A673 (cell line): ENCODE results near the gene GOLGA8B. TPM values are rescaled to one million over a fixed set of nuclear protein-coding genes. Genes with fewer than 3 reads are reported as not detected.

Source experiments
- BruUV-seq: library from RNA; stranded (reverse); fragments of 400-500 nt; replicated peaks from 2 replicates; lab custom pipeline; 2021; lab: Mats Ljungman, UMichigan
- CTCF ChIA-PET: fragments of 300-600 bp; sonication (Branson Sonifier 250); formaldehyde crosslinking; loops from one replicate; lab custom pipeline; 2022; ENCODE audit warnings: antibody characterized with exemption; lab: Charles Lee
- POLR2A ChIA-PET: fragments of 300-600 bp; sonication (Branson Sonifier 250); formaldehyde crosslinking; loops from one replicate; lab custom pipeline; 2022; ENCODE audit warnings: antibody characterized with exemption; ENCODE audit not compliant: low non-redundant PET; lab: Charles Lee
- DNase-seq: peaks from one replicate; pipeline ENCODE4 v3.0.0-alpha.2; 2015; ENCODE audit warnings: low spot score
- H3K27ac ChIP-seq: fragments of 200-600 bp; sonication (generic); 2 replicates; pipeline ENCODE4 v1.5.1; 2016; ENCODE audit warnings: mixed run types, low read depth, mild to moderate bottlenecking, mixed read lengths, antibody characterized with exemption, low read length; ENCODE audit not compliant: poor library complexity, severe bottlenecking
- H3K27me3 ChIP-seq: fragments of 200-600 bp; sonication (generic); replicated peaks from 2 replicates; pipeline ENCODE4 v1.6.1; 2017; ENCODE audit warnings: mixed run types, low read depth, mild to moderate bottlenecking, mixed read lengths, antibody characterized with exemption, low read length; ENCODE audit not compliant: insufficient read depth, poor library complexity
- H3K36me3 ChIP-seq: fragments of 200-600 bp; sonication (generic); 2 replicates; pipeline ENCODE4 v1.6.1; 2016; ENCODE audit warnings: mixed run types, mild to moderate bottlenecking, mixed read lengths, antibody characterized with exemption, low read length; ENCODE audit not compliant: insufficient read depth, poor library complexity, severe bottlenecking
- H3K4me1 ChIP-seq: fragments of 200-600 bp; sonication (generic); 2 replicates; pipeline ENCODE4 v1.6.1; 2017; ENCODE audit warnings: mixed run types, mild to moderate bottlenecking, mixed read lengths, antibody characterized with exemption, low read length; ENCODE audit not compliant: insufficient read depth, poor library complexity, severe bottlenecking
- H3K4me3 ChIP-seq: fragments of 200-600 bp; sonication (generic); 2 replicates; pipeline ENCODE4 v1.5.1; 2016; ENCODE audit warnings: low read depth, mixed run types, mild to moderate bottlenecking, mixed read lengths, low read length; ENCODE audit not compliant: poor library complexity, severe bottlenecking
- H3K9me3 ChIP-seq: fragments of 200-600 bp; sonication (generic); 2 replicates; pipeline ENCODE4 v1.6.1; 2016; ENCODE audit warnings: mixed run types, low read depth, mild to moderate bottlenecking, mixed read lengths, antibody characterized with exemption, low read length; ENCODE audit not compliant: poor library complexity, severe bottlenecking
- EZH2 ChIP-seq: fragments of 200-600 bp; sonication (generic); IDR thresholded peaks from 2 replicates; pipeline ENCODE4 v1.6.1; 2017; ENCODE audit warnings: borderline replicate concordance, low read depth, mild to moderate bottlenecking, mixed read lengths, antibody characterized with exemption, low read length; ENCODE audit not compliant: poor library complexity, severe bottlenecking
- intact Hi-C: fragments of 100-400 bp; cut with micrococcal nuclease; formaldehyde crosslinking; loops from one replicate; pipeline ENCODE4 v1.10.0; 2022; ENCODE audit not compliant: unreplicated experiment
- total RNA-seq: library from RNA; stranded (reverse); gene quantifications from 2 replicates; pipeline ENCODE4 v1.2.3, GENCODE V29; 2021
- TF ChIP-seq, protein P1 (sequence below): fragments of 300-800, 200-600 bp; sonication (generic); conservative IDR thresholded peaks from 2 replicates; pipeline ENCODE4 v1.5.1; 2017; ENCODE audit warnings: low read depth, mild to moderate bottlenecking, antibody characterized with exemption, low read length, moderate library complexity, mixed read lengths

The GOLGA8B gene
- total RNA-seq, 1 experiment from 2014 or later, result 36.0 TPM

DNA sequence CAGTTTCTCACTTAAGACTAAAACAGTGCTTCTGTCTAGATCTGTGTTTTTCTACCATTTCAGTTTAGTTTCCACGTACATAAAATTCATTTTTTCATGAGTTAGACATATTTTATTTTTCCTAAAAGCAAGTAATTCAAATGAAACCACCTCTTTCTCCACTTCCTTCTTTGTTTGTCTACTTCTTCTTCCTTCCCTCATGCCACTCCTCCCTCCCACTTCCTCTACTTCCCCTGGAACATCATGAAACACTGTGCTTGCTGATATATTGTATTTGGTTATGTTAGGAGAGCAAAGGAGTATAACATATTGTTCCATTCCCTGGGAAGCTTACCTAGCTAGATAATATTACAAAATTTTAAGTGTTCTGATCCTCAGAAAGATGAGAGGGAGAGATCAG lies 36.7 kb upstream of the GOLGA8B start:
- TF ChIP-seq EZH2, result no peak
- TF ChIP-seq, protein P1, sequence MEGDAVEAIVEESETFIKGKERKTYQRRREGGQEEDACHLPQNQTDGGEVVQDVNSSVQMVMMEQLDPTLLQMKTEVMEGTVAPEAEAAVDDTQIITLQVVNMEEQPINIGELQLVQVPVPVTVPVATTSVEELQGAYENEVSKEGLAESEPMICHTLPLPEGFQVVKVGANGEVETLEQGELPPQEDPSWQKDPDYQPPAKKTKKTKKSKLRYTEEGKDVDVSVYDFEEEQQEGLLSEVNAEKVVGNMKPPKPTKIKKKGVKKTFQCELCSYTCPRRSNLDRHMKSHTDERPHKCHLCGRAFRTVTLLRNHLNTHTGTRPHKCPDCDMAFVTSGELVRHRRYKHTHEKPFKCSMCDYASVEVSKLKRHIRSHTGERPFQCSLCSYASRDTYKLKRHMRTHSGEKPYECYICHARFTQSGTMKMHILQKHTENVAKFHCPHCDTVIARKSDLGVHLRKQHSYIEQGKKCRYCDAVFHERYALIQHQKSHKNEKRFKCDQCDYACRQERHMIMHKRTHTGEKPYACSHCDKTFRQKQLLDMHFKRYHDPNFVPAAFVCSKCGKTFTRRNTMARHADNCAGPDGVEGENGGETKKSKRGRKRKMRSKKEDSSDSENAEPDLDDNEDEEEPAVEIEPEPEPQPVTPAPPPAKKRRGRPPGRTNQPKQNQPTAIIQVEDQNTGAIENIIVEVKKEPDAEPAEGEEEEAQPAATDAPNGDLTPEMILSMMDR, result no peak
- no peak for DNase-seq
- Histone ChIP-seq H3K4me3 (no peak overlapping the region), H3K9me3 (no peaks in the 10 kb centered on the region), H3K27me3 (no peaks in the 10 kb centered on the region), H3K27ac (no peak overlapping the region), H3K36me3 (no peaks in the 10 kb centered on the region), H3K4me1 (peaks cover 20% of the 10 kb centered on the region)
- ChIA-PET CTCF (interaction anchor here (2.2 kb wide), 1 partner anchor 88 kb away, joined by 10 read pairs; no protein-coding TSS in a partner anchor), POLR2A (no interaction called here)
- no TSS peak for BruUV-seq
- intact Hi-C loops, result no loop called here

DNA sequence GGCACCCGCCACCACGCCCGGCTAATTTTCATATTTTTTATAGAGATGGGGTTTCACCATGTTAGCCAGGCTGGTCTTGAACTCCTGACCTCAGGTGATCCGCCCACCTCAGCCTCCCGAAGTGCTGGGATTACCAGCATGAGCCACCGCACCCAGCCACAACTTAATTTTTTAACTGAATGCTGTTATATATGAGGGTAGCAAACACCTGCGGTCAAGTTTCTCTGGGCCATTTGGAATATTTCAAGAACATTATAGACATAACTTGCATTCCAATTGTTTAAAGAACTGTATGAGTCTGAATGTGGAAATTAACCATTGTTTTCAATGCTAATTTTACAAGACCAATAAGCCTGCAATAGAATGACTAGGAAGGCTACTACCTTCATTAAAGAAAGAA lies 35.7 kb upstream of the GOLGA8B start:
- no peak for TF ChIP-seq EZH2
- TF ChIP-seq, protein P1, result no peak
- no peak overlapping the region for H3K27ac ChIP-seq
- ChIA-PET POLR2A (no interaction called here), CTCF (no interaction called here)
- no TSS peak for BruUV-seq
- H3K9me3 ChIP-seq, result no peaks in the 10 kb centered on the region
- peaks cover 25% of the 10 kb centered on the region for H3K4me1 ChIP-seq
- no peak overlapping the region for H3K4me3 ChIP-seq
- H3K27me3 ChIP-seq, result no peaks in the 10 kb centered on the region
- no peak for DNase-seq
- no peaks in the 10 kb centered on the region for H3K36me3 ChIP-seq
- intact Hi-C loops, result no loop called here

DNA sequence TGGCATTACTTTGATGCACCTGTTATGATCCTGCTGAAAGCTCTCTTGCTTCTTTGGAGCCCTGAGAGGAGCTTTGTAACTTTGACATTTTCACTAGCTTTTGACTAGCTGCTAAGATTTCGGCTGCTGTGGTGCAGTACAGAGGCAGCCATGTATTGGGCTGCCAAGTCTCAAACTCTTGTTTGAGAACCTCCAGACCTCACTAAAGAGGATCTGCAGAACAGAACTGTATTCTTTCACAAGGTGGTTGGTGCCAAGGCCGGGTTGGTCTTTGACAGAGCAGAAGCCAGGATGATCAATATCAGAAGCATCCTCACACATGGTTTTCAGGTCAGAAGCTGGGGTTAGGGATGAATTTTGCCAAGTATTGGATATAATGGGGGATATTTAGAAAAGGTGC lies 34.6 kb upstream of the GOLGA8B start:
- BruUV-seq, result no TSS peak
- POLR2A ChIA-PET, result no interaction called here
- intact Hi-C loops, result no loop called here

More for the DNA sequence above, 34.6 kb upstream of the GOLGA8B start:
- peaks cover 25% of the 10 kb centered on the region for H3K4me1 ChIP-seq
- CTCF ChIA-PET, result no interaction called here
- no peak overlapping the region for H3K4me3 ChIP-seq
- H3K36me3 ChIP-seq, result no peaks in the 10 kb centered on the region
- H3K27me3 ChIP-seq, result no peaks in the 10 kb centered on the region
- H3K27ac ChIP-seq, result no peak overlapping the region
- no peak for TF ChIP-seq EZH2
- TF ChIP-seq, protein P1, result no peak
- no peaks in the 10 kb centered on the region for H3K9me3 ChIP-seq
- no peak for DNase-seq
